Peyer's patch (tissue), 4 donors: ENCODE measurements around the gene SLC12A6. TPM values are rescaled to one million over a fixed set of nuclear protein-coding genes. Genes with fewer than 3 reads are reported as not detected.

Experiments
- DNase-seq, 3 donors: peaks; one replicate each; pipeline ENCODE4 v3.0.0-alpha.2; 2017 to 2019
- H3K27ac ChIP-seq, 4 donors: fragments of 200-600 bp; sonication (generic); one replicate each; pipeline ENCODE4 v1.5.1; 2016 to 2019
- H3K27me3 ChIP-seq, 2 donors: fragments of 200-600 bp; sonication (generic); one replicate each; pipeline ENCODE4 v1.5.1; 2019
- H3K36me3 ChIP-seq, 3 donors: fragments of 200-600 bp; sonication (generic); one replicate each; pipeline ENCODE4 v1.5.1; 2016 to 2019
- H3K4me1 ChIP-seq, 4 donors: fragments of 200-600 bp; sonication (generic); one replicate each; pipeline ENCODE4 v1.5.1; 2016 to 2019
- H3K4me3 ChIP-seq, 4 donors: fragments of 200-600 bp; sonication (generic); 1 replicate in 3 of 4; 2 replicates in 1 of 4; pipeline ENCODE4 v1.5.1; 2016 to 2019; ENCODE audit warnings: mild to moderate bottlenecking in 1 of 4
- H3K9me3 ChIP-seq, 4 donors: fragments of 200-600 bp; sonication (generic); one replicate each; pipeline ENCODE4 v1.5.1; 2016 to 2019; ENCODE audit warnings: mild to moderate bottlenecking in 1 of 4
- CTCF ChIP-seq, 6 experiments: fragments of 450-650 bp in 4 of 6; fragments of 200-600 bp in 2 of 6; sonication (generic) in 1 of 6; IDR thresholded peaks; one replicate each; pipeline ENCODE4 v1.5.1; 2017 to 2019; ENCODE audit warnings: antibody characterized with exemption in 6 of 6, mild to moderate bottlenecking in 3 of 6, moderate library complexity in 1 of 6
- POLR2A ChIP-seq, 2 donors: fragments of 450-650 bp; IDR thresholded peaks; one replicate each; pipeline ENCODE4 v1.5.1; 2017; ENCODE audit warnings: antibody characterized with exemption in 2 of 2, mild to moderate bottlenecking in 2 of 2, moderate library complexity in 2 of 2
- small RNA-seq, 2 donors: library from RNA; depleted of rRNA; stranded (forward); fragments of <200 nt; gene quantifications; one replicate each; pipeline ENCODE3, GENCODE V24; 2016
- total RNA-seq, 4 donors: library from RNA; depleted of rRNA; stranded (reverse); fragments of >200 nt; gene quantifications; one replicate each; pipeline ENCODE4 v1.1.0, GENCODE V29; 2016

SLC12A6 gene
- total RNA-seq, 4 donors from 2014 or later: 48.7 to 111 (median 54.1) TPM

GRCh38 chr15:34185666-34186065 is 151.9 kb downstream of the SLC12A6 start:
- no peak for DNase-seq
- TF ChIP-seq POLR2A (IDR thresholded peaks at IDR 0.05) (no peak), CTCF (IDR thresholded peaks at IDR 0.05) (no peak)
- Histone ChIP-seq H3K36me3 (no peaks in the 10 kb centered on the region), H3K27me3 (no peaks in the 10 kb centered on the region), H3K9me3 (no peaks in the 10 kb centered on the region), H3K27ac (no peak overlapping the region), H3K4me1 (no peaks in the 10 kb centered on the region), H3K4me3 (no peak overlapping the region)

- no peak overlapping the region for H3K4me3 ChIP-seq
- H3K36me3 ChIP-seq: no peaks in the 10 kb centered on the region
- no peaks in the 10 kb centered on the region for H3K27me3 ChIP-seq
- no peaks in the 10 kb centered on the region for H3K9me3 ChIP-seq
- no peaks in the 10 kb centered on the region for H3K4me1 ChIP-seq
- no peak for DNase-seq
- H3K27ac ChIP-seq: no peak overlapping the region
- no peak for TF ChIP-seq CTCF (IDR thresholded peaks at IDR 0.05)
These were observed 154.6 kb downstream of the SLC12A6 start for GRCh38 chr15:34182942-34183341.

Small RNA genes lying within 50 kb of the gene (small RNA-seq; reads per million reads assigned to genes)
- gene MIR1233-1 (0 reads per million in 2 donors), gene RF00019 (0 reads per million in 2 donors)

Other genes with a start within 250 kb of the SLC12A6 start
- gene EMC7, start 235.9 kb downstream of the SLC12A6 start, total RNA-seq: 10 to 100 TPM in 3 of 4 donors, not detected in 1; 20.5 to 29.8 (median 29.2) TPM
- 1 to 10 TPM in 3 of 4 donors, under 1 TPM in 1; 0.83 to 2.9 (median 1.8) TPM for gene PGBD4, start 235.7 kb downstream of the SLC12A6 start, total RNA-seq
- 10 to 100 TPM; 40.6 to 76.7 (median 50.1) TPM for gene KATNBL1, start 127.7 kb downstream of the SLC12A6 start, total RNA-seq
- gene EMC4, start 112.8 kb downstream of the SLC12A6 start, total RNA-seq: 100 to 1,000 TPM in 1 of 4 donors, 10 to 100 TPM in 3; 33.0 to 105 (median 64.0) TPM
- gene NOP10, start 5.4 kb upstream of the SLC12A6 start, total RNA-seq: 100 to 1,000 TPM in 2 of 4 donors, 10 to 100 TPM in 2; 56.2 to 143 (median 96.3) TPM
- not detected for gene NUTM1, start 5.5 kb upstream of the SLC12A6 start, total RNA-seq
- 100 to 1,000 TPM in 2 of 4 donors, 10 to 100 TPM in 2; 52.8 to 268 (median 108) TPM for gene LPCAT4, start 29.4 kb upstream of the SLC12A6 start, total RNA-seq
- gene GOLGA8A, start 100.0 kb upstream of the SLC12A6 start, total RNA-seq: 100 to 1,000 TPM in 2 of 4 donors, 10 to 100 TPM in 2; 23.6 to 153 (median 93.3) TPM
- 100 to 1,000 TPM; 152 to 781 (median 264) TPM for gene GOLGA8B, start 245.9 kb upstream of the SLC12A6 start, total RNA-seq